HG03575 (cell line): ENCODE data around the gene TMEM51.

Experiments used
- ATAC-seq: cut with Tn5 transposase; IDR thresholded peaks from one replicate; pipeline ENCODE4 v1.9.1; 2021; ENCODE audit not compliant: unreplicated experiment, insufficient number of reproducible peaks, low FRiP score; ENCODE audit errors: extremely low read depth

Gene TMEM51

DNA sequence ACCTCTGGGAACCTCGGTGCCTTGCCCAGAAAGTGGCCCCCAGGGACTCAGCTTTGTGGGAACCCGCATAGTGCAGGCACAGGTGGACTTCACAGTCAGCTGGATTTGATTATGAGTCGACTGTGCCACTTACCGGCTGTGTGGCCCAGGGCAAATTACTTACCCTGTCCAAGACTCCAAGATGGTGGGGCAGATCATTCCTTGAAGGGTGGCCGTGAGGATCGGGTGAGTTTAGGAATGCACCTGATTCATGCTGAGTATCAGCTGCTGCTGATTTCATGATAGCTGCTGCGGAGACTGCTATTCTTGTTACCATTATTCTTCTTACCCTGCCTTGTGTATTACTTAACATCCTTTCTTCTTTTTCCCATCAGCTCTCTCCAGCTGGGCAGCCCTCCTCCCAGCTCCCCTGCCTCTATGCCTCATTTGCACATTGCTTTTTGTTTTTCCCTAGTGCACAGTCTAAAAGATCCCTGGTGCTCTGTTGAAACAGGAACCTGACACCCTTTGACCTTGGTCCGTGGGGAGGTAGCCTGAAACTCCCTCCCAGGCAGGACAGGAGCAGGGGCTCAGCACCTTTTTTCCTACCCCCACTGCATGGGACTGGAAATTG is 53.0 kb downstream of the TMEM51 start:
- ATAC-seq, result no peak

DNA sequence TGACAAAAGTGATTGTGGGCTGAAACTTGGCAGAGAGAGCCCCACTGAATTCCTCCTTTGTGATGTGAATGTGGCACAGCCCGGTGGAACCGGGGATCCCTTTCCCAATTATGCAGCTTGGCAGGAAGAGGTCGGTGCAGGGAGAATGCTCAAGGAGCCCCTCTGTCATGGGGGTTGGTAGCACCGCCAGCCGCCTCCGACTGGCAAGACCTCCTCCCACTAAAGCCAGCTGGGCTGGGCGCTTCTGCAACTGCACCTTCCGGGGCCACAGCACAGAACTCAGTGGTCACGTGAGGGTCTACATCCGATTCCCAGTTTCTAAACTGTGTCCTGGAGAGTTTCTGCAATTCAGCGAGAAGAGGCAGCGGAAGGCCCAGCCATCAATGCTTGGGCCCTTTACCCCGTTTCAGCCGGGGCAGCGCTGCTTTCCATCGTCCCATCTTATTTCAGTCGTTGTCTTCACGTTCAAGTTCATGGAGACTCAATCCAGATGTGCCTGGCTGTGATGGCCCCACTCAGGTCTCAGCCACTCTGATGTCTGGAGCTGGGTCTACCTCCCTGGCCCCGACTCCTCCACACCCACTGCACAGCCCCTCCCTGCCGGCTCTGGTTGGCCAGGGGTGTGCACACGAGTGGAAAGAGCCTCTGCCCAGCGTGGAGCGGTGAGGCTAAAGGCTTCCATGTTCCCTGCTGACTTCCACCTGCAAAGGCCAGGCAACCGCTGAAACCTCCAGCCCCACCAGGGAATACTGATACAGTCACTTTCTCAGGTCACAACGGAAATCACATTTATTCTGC is 53.7 kb downstream of the TMEM51 start:
- no peak for ATAC-seq

DNA sequence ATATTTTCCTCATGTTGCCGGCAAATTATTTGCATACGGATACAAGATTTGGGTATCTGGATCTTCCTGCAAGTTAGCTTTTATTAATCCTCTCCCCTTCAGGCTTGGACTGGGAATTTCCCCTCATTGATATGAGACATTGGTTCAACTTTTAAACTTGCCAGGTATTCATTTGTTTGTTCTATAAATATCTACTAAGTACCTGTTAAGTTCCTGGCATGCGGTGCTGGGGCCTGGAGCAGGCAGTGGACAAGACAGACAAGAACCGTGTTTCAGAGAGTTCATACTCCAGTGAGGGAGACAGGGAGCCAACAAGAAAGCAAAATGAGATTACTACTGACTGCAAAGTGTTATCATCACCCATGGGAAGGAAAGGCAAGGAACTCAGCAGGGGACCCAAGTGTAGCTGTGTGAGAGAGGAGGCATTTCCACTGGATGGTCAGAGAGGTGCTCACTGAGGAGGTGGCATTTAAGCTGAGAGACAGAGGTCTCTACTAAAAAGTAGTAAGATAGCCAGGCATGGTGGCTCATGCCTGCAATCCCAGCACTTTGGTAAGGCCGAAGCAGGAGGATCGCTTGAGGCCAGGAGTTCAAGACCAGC is 54.4 kb downstream of the TMEM51 start:
- ATAC-seq, result no peak

DNA sequence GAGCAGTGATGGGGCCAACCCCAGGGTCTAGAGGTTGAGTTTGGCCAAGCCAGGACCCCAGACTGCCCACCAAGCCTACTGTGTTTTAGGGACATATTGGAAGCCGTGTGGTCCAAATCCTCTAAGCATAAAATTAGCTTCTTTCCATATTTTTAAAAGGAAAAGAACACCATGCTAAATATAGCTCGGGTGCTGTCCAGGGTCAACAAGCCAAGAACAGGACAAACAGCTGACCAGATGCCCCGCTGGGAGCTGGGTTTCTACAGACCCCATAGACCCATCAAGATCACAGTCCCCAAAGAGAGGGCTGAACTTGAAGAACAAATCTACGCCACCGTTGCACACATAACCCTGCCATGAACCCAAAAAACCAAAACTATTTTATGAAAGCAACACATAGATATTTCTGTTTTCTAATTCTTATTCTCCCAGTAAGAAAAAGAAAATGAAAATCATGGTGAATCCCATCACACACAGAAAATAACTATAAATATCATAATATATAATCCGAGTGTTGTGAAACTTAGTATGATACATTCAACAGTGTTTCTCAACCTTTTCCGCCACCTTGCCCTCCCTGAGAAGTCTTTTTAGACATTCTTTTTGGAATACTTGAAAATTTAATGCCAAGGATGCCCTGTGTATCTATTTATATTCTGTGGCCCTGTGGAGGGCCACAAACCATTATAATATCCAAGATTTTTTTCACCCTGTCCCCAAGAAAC is 57.3 kb downstream of the TMEM51 start:
- ATAC-seq, result no peak

DNA sequence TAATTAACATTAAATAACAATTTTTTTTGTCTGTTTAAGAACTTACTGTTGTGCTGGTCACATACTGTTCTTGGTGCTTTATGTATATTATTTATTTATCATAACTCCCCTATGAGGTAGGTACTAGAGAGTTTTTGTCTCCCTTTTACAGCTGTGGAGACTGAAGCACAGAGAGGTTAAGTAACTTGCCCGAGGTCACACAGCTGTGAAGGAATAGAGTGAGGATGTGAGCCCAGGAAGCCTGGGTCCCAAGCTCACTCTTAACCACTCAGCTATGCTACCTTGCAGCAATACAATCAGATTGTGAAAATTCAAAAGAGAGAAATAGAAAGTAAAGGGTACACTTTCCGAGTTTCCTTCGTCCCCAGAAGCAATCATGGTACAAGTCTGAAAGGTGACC is 57.9 kb downstream of the TMEM51 start:
- no peak for ATAC-seq

DNA sequence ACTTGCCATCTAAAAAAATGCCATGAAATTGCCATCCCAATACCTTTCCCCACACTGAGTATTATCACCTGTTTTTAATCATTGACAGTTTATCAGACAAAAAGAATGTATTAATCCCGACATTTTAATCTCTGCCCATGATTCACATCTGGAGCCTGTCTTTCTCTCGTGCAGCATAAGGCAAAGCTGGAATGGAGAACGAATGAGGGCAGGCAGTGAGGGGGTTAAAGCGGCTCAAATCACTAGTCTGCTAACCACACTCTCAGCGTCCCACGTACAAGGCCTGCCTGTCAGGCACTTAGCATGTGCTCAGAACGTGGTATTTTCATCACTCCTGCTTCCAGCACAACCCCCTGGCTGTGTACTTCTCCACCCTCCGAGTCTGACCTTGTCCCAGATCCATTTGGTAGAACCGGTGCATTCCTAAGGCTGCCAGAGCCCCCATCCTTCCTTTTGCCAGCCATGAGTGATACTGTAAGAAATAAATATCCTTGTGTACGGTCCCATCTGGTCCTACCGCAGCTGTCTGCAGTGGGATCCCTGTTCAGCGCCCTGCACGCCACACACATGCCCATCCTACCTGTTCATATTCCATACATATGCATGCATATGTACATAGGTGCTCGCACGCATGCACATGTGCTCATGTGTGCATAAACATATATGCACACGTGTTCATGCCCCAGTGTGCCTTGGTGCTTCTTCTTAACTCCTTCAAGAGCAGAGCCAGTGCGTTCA is 58.8 kb downstream of the TMEM51 start:
- no peak for ATAC-seq

DNA sequence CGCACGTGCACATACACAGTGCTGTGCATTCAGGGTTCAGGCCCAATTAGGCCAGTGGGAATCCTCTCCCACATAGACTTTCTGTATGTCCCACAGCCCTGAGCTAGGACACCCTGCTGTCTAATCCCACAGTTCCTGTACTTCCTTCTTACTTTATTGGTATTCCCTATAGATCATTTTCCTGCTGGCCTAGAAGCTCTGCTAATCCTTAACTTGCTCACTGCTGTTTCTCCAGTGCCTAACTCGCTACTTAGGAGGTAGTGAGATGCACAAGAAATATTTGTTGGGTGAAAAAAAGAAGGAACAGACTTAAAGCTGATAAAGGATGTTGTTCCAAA is 59.4 kb downstream of the TMEM51 start:
- no peak for ATAC-seq

DNA sequence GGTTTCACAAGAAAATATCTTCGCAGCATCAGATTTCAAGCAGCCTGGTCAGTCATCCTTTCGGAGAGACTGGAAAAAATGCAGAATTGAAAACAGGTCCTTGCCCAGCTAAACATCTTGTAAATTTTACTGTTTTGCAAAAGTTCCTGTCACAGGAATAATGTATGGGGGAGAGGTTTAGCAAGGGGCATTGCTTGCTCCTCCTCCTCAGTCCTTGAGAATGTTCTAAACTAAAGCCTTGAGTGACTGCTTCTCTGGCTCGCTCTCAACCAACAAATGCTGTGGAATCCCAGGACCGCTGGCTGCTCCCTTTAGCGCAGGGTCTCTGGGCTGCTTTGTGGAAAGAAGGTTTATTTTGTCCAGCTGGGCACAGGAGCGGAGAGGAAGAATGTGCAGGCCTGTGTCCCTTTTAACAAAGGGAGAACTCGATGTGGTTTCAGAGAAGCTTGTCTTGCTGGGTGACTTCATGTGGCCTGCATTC is 59.8 kb downstream of the TMEM51 start:
- ATAC-seq, result no peak

DNA sequence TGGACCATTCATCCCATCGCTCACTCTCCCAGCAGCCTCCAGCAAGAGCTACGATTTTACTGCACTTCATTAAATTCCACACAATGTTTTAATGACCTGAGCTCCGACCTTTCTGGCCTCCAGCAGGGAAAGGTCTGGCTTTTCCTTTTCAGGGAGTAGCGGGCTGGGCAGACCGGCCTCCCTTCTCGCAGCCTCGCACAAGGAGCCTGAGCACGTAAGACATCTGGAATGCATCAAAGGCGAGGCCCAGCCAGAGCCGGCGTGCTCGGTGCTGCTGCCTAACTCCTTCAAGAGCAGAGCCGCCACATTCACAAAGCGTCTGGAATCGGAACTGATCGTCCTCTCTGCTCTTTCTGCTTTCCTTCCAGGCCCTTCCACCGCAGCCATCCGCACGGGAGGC is 61.0 kb downstream of the TMEM51 start:
- ATAC-seq, result no peak

DNA sequence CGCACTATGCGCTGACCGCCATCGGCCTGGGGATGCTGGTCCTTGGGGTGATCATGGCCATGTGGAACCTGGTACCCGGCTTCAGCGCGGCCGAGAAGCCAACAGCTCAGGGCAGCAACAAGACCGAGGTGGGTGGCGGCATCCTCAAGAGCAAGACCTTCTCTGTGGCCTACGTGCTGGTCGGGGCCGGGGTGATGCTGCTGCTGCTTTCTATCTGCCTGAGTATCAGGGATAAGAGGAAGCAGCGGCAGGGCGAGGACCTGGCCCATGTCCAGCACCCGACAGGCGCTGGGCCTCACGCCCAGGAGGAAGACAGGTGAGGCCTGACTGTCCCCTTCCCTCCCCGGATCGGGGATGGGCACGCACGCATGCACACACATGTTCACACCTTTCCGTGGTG is 61.6 kb downstream of the TMEM51 start:
- no peak for ATAC-seq

DNA sequence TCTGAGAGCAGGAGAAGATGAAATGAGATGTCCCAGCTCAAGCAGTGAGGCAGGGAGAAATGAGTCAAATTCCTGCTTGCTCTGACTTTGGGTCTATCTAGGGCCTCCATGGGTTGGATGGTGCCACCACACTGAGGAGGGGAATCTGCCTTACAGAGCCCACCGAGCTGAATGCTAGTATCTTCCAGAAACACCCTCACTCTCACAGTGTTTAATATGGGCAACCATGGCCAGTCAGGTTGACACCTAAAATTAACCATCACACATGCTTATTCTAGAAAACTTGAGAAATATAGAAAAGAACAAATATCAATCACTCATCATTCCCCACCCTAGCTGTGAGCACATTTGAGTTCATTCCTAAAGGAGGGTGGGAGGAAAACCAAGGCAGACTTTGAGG is 64.1 kb downstream of the TMEM51 start:
- ATAC-seq, result no peak

DNA sequence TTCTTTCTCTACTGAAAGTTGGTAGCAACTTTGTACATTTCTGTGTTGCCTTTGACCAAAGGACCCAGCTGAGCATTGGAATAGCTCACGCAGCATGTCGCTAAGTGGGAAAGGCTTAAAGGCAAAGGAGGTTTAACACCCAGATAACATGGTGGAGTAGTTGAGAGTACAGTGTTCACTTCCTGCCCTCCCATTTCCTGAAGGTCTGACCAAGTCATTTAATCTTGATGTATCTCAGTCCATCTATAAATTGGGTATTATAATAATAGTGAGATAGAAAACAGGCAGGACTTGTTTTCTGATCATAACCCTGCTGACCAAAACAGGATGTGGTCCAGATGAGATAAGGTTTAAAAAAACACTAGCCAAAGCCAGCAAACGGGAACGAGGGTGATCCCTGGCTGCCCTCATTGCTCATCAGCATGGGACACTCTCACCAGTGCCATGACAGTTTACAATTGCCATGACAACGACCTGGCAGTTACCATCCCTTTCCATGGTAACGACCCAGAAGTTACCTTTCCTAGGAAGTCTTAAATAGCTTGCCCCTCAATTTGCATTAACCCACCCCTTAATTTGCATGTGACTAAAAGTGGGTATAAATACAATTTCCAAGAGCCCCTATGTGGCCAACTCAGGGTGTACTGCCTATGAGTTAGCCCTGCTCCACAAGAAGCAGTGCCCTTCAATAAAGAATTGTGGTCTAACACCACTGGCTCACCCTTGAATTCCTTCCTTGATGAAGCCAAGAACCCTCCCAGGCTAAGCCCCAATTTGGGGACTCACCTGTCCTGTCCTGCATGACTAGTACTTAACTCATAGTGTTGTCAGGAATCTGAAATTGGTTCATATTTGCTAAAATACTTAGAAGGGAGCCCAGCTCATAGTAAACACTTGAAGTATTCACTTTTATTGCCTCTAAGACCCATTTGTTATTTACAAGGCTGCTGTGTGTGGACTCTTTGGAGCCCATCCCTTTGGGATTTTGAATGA is 65.0 kb downstream of the TMEM51 start:
- no peak for ATAC-seq

DNA sequence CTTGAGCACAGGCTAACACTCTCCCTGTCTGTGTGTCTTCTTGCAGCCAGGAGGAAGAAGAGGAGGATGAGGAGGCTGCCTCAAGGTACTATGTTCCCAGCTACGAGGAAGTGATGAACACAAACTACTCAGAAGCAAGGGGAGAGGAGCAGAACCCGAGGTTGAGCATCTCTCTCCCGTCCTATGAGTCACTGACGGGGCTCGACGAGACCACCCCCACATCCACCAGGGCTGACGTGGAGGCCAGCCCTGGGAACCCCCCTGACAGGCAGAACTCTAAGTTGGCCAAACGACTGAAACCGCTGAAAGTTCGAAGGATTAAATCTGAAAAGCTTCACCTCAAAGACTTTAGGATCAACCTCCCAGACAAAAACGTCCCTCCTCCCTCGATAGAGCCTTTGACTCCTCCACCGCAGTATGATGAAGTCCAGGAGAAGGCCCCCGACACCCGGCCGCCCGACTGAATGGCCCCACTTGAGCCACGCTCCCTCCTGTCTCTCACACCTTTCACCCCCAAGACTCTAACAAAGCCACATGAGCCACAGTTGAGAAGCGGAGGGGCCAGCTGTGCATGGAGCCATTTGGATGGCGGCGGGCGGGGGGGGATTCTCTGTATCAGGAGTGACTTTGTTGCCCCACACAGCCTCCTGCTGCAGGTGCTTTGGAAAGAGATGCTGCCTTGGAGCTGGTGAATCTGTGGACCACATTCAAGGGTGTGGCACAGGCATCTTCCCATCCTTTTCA is 65.9 kb downstream of the TMEM51 start:
- no peak for ATAC-seq

DNA sequence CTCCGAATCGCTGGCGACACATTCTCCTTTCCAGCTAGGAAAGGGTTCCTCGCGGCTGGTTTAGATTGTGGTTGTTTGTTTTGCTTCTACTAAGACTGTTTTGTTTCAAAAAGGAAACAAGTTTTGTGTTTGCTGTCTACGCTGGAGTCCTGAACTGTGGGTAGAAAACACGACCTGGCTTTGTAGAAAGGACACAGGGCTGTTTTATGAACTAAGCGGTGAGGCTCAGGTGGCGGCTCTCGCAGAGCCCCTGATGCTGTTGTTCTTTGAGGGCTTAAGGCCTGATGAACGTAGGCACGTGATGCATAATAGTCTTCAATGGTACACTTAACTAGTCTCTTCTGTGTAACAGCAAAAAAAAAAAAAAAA is 66.5 kb downstream of the TMEM51 start:
- ATAC-seq, result no peak

DNA sequence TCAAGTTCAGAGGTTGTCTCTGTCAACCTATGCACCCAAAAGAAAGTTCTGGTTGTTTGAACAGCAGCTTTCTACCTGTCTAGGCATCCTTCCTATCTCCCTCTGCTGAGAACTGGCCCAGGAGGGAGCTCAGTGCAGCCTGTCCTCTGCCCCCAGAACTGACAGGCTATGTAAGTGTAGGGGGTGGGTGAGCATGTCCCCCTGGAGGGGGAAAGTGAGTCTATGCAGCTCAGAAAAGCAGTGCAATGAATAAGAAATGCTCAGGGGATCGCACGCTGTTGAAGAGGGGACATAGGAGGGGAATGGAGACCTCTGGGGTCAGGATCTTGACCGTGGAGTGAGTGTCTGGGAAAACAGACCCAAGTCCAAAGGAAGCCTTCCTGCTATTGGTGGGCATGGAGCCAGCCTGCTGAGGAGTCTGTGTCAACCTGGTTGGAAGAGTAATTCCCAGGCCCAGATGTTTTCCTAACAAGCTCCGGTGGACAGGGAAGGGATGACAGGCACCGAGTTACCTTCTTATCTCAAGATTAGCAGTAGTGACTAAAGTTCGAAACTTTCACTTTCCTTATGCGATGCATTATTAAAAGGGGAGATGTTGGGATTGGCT is 67.4 kb downstream of the TMEM51 start:
- no peak for ATAC-seq

DNA sequence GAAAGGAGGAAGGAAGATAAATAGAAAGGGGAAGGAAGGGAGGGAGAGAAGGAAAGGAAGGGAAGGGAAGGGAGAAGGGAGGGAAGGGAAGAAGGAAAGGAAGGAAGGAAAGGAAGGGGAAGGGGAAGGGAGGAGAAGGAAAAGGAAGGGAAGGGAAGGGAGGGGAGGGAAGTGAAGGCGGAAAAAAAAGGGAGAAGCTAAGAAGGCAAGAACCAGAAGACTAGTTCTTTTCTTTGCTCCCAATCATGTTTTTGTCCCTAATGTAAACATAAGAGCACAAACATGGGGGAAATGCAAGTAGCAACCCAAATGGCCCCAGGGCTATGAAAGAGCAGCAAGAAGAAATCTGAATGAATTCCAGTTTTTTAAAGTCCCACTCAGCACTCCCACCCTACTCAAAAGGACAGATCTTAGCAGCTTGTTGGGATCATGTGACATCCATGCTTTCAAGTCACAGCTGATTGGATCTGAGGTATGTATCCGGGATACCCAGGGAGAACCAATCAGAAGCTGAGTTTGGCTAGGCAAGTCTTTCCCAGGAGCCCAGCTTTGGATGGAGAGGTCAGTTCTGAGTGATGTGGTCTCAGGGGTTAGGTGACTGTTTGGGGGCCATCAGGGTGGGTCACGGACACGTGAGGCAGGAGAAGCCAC is 69.2 kb downstream of the TMEM51 start:
- no peak for ATAC-seq
